Naive thymus-derived CD8-positive, alpha-beta T cell (primary cell): ENCODE measurements around the gene MRPS14. TPM values are rescaled to one million over a fixed set of nuclear protein-coding genes. Genes with fewer than 3 reads are reported as not detected.
A peak's percentile ranks its signal among the peaks of the same experiment; 100 is the strongest.

Experiments used
- ATAC-seq, 2 donors: fragments of 150-1000 bp; cut with Tn5 transposase in 1 of 2; sonication (Bioruptor Pico), chemical (Tn5 transposase) in 1 of 2; 1 replicate in 1 of 2; 2 replicates in 1 of 2; pipeline ENCODE4 v1.10.0; 2021; ENCODE audit warnings: mild to moderate bottlenecking in 2 of 2, moderate library complexity in 2 of 2
- POLR2A ChIA-PET: fragments of 350-600 bp; sonication (Branson Sonifier 250); formaldehyde crosslinking; loops from one replicate; lab custom pipeline; 2021; ENCODE audit warnings: antibody characterized with exemption; lab: Charles Lee
- DNase-seq, 10 donors: peaks; one replicate each; pipeline versions ENCODE4 v3.0.0 to v3.0.0-alpha.2; 2020 to 2022
- H3K27ac Mint-ChIP-seq, 10 donors: one replicate each; pipeline ENCODE4 v1.8.0; 2020 to 2022; ENCODE audit warnings: mild to moderate bottlenecking in 10 of 10, mixed read lengths in 10 of 10, moderate library complexity in 4 of 10, inconsistent platforms in 1 of 10
- H3K27me3 Mint-ChIP-seq, 5 donors: one replicate each; pipeline ENCODE4 v1.8.0; 2021 to 2022; ENCODE audit warnings: mixed read lengths in 5 of 5
- H3K36me3 Mint-ChIP-seq, 3 donors: one replicate each; pipeline ENCODE4 v1.8.0; 2020 to 2022; ENCODE audit warnings: mixed read lengths in 3 of 3, mild to moderate bottlenecking in 2 of 3, inconsistent platforms in 1 of 3
- H3K4me1 Mint-ChIP-seq, 4 donors: one replicate each; pipeline ENCODE4 v1.8.0; 2021 to 2022; ENCODE audit warnings: mixed read lengths in 4 of 4
- H3K4me3 Mint-ChIP-seq, 10 donors: one replicate each; pipeline ENCODE4 v1.8.0; 2020 to 2022; ENCODE audit warnings: mild to moderate bottlenecking in 10 of 10, mixed read lengths in 10 of 10, moderate library complexity in 6 of 10, inconsistent platforms in 1 of 10
- H3K9me3 Mint-ChIP-seq, 9 donors: one replicate each; pipeline ENCODE4 v1.8.0; 2020 to 2022; ENCODE audit warnings: mixed read lengths in 9 of 9, mild to moderate bottlenecking in 3 of 9, inconsistent platforms in 1 of 9, moderate library complexity in 1 of 9
- polyA plus RNA-seq, 3 donors: library from polyadenylated mRNA; unstranded; fragments of 300-500 nt; fragmentation: Illumina TruSeq; gene quantifications; one replicate each; pipeline ENCODE4 v1.2.3, GENCODE V29; 2021
- total RNA-seq, 8 experiments: library from RNA in 2 of 8; stranded (reverse) in 2 of 8; gene quantifications; one replicate each; pipeline ENCODE4 v1.2.3 and lab custom pipeline; 2021 to 2026

The MRPS14 gene
- total and polyA plus RNA-seq, 5 experiments from 2014 or later: 32.5 to 55.4 (median 44.8) TPM

DNA sequence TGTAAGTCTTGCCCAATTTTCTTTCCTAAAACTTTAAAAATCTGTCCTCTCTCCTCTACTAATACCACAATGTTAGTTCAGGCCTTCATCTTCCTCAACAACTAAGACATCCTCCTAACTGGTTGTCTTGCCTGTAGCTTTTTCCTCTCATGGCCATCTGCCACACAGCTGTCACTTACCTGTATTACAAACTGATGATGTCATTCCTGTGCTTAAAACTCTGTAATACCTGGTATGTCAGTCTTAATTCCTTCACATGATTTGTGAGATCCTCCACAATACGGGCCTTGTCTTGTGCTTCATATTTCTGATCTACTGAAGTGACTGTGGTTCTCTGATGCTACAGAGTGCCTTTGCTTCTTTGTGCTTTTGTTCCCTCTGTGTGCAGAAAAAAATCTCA lies 9.8 kb downstream of the MRPS14 start:
- Mint-ChIP-seq H3K27ac (peak overlapping the region in 7 of 10 donors; percentile 1 to 41 (median 16)), H3K9me3 (no peaks in the 10 kb centered on the region), H3K27me3 (no peaks in the 10 kb centered on the region), H3K4me3 (no peak overlapping the region), H3K36me3 (peaks cover 3 to 97% (median 17%) of the 10 kb centered on the region in 3 donors), H3K4me1 (peaks cover 6 to 11% (median 9%) of the 10 kb centered on the region in 4 donors)
- no peak for ATAC-seq
- POLR2A ChIA-PET: interaction anchor here (3.9 kb wide), 1 partner anchor 14 kb away, joined by 22 read pairs; the partner anchor contains the start of gene CACYBP
- DNase-seq: no peak

GRCh38 chr1:175009532-175009931 lies 13.7 kb downstream of the MRPS14 start:
- ATAC-seq: no peak
- no peaks in the 10 kb centered on the region for H3K9me3 Mint-ChIP-seq

DNA sequence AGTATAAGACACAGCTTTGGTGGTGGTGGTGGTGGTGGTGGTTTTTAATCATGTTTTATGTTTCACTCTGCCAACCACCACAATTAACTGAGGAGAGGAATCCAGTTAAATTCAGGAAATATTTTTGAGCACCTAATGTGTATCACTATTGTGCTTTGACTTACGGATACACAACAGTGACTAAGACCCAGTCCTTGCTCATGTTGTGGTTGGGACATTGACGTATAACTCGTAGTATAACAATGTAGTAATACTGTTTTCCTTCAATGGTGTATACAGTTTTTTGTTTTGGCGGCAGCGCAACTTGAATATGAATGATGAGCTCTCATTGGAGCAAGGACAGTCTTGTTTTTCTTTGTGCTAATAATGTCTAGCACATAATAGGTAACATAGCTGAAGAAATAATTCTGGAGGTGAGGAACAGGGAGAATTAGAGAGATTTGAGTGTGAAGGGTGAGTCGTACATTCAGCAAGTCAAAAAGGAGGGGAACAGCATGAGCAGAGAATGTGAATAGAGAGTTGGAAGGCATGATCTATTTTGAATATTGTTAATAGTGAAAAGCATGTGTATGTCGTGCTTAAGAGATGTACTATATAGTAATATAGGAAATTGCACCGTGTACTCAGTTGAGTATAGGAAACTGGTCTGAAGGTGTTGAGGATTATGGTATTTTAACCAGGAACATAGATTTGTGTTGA lies 18.0 kb downstream of the MRPS14 start:
- peak overlapping the region in 1 of 10 donors; percentile 17 for H3K4me3 Mint-ChIP-seq
- peaks cover 27 to 52% (median 49%) of the 10 kb centered on the region in 4 donors for H3K4me1 Mint-ChIP-seq
- no peak for DNase-seq
- ATAC-seq: no peak
- no peaks in the 10 kb centered on the region for H3K27me3 Mint-ChIP-seq
- POLR2A ChIA-PET: no interaction called here
- H3K27ac Mint-ChIP-seq: peak overlapping the region in 8 of 10 donors; percentile 3 to 85 (median 52)
- H3K36me3 Mint-ChIP-seq: peaks cover 0 to 54% (median 3%) of the 10 kb centered on the region in 3 donors
- H3K9me3 Mint-ChIP-seq: no peaks in the 10 kb centered on the region

More at GRCh38 chr1:175009532-175009931, 13.7 kb downstream of the MRPS14 start:
- DNase-seq: no peak
- Mint-ChIP-seq H3K27me3 (no peaks in the 10 kb centered on the region), H3K4me1 (peaks cover 10 to 20% (median 13%) of the 10 kb centered on the region in 4 donors), H3K4me3 (no peak overlapping the region), H3K36me3 (peaks cover 3 to 88% (median 13%) of the 10 kb centered on the region in 3 donors), H3K27ac (no peak overlapping the region)
- POLR2A ChIA-PET: interaction anchor here (0.7 kb wide), 1 partner anchor 30 kb away, joined by 8 read pairs; no protein-coding TSS in a partner anchor

GRCh38 chr1:175003521-175003920 lies 19.7 kb downstream of the MRPS14 start:
- DNase-seq (no peak), ATAC-seq (no peak)
- Mint-ChIP-seq H3K9me3 (no peaks in the 10 kb centered on the region), H3K4me1 (peaks cover 24 to 49% (median 48%) of the 10 kb centered on the region in 4 donors), H3K4me3 (peak overlapping the region in 6 of 10 donors; percentile 1 to 39 (median 14)), H3K27me3 (no peaks in the 10 kb centered on the region), H3K27ac (peak overlapping the region in 9 of 10 donors; percentile 12 to 84 (median 58)), H3K36me3 (peaks cover 0 to 39% (median 3%) of the 10 kb centered on the region in 3 donors)
- POLR2A ChIA-PET: interaction anchor here (1.5 kb wide), 1 partner anchor 20 kb away, joined by 9 read pairs; the partner anchor contains the start of gene MRPS14

DNA sequence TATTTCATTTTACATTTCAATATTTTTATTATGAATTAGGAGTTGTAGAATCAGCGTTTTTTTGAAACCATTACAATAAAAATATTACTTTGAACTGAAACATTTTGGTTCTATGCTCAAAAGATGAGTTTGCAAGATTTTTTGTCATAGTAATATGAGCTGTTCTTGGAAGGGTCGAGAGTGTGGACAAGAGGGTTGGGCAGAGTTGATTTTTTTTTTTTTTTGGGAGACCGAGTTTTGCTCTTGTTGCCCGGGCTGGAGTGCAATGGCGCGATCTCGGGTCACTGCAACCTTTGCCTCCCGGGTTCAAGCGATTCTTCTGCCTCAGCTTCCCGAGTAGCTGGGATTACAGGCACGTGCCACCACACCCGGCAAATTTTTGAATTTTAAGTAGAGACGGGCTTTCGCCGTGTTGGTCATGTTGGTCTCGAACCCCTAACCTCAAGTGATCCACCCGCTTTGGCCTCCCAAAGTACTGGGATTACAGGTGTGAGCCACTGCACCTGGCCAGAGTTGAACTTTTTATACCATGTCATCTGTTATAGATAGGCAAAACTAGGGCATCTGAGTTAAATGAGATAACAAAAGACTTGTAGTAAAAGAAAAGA lies 20.2 kb downstream of the MRPS14 start:
- H3K4me1 Mint-ChIP-seq: peaks cover 21 to 50% (median 48%) of the 10 kb centered on the region in 4 donors
- POLR2A ChIA-PET: interaction anchor here (1.5 kb wide), 1 partner anchor 20 kb away, joined by 9 read pairs; the partner anchor contains the start of gene MRPS14
- H3K27ac Mint-ChIP-seq: peak overlapping the region in 9 of 10 donors; percentile 12 to 84 (median 59)
- no peak for DNase-seq
- H3K9me3 Mint-ChIP-seq: no peaks in the 10 kb centered on the region
- no peaks in the 10 kb centered on the region for H3K27me3 Mint-ChIP-seq
- no peak for ATAC-seq
- H3K36me3 Mint-ChIP-seq: peaks cover 0 to 34% (median 3%) of the 10 kb centered on the region in 3 donors
- H3K4me3 Mint-ChIP-seq: peak overlapping the region in 7 of 10 donors; percentile 8 to 41 (median 16)

GRCh38 chr1:175000697-175001187 lies 22.5 kb downstream of the MRPS14 start:
- Mint-ChIP-seq H3K27ac (peak overlapping the region in 3 of 10 donors; percentile 91), H3K9me3 (no peaks in the 10 kb centered on the region), H3K36me3 (peaks cover 0 to 24% (median 0%) of the 10 kb centered on the region in 3 donors), H3K4me1 (peaks cover 24 to 55% (median 47%) of the 10 kb centered on the region in 4 donors), H3K27me3 (no peaks in the 10 kb centered on the region), H3K4me3 (no peak overlapping the region)
- POLR2A ChIA-PET: interaction anchor here (0.7 to 6.3 kb wide), 12 partner anchors 11 to 1523 kb away, joined by 3 to 204 read pairs (median 20); partner anchors contain the start of genes GAS5, MRPS14, PRDX6 and ZBTB37
- ATAC-seq: no peak
- no peak for DNase-seq

DNA sequence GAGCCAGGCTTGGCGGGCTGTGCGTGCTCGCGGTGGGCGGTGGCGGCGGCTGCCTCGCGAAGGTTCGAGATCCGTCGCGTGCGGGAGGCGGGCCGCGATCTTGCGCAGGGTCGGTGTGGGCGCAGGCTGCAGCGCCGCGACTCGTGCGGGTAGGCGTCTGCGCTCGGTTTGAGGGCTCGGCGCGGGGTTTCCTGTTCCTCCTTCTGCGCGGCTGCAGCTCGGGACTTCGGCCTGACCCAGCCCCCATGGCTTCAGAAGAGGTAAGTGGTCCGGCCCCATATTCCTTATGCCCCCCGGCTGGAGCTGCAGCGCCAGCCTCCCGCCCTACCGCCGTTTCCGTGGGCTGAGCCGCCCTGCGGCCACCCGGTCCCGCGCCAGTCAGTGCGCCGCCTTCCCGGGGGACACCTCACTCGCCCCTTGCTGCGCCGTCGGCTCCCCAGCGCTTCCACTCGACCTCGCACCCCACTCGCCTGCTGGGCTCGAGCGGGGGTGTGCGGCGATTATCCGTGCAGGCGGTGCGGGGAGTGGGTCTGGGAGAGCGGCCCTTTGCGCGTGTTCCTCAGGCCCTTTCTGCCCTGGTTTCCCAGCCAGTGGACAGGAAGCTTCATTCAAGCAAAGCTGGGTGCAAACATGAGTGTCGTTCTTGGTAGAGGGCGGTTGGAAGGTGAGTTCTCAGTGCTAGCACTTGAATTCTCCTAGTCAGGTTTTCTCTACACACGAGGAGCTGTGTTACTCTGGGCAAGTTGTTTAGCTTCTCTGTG lies 23.1 kb downstream of the MRPS14 start, which contains the start of gene CACYBP:
CACYBP (plus strand) TSS at position 12 of the 761 bp plus-strand sequence; CDS start at position 246, 234 bp downstream.
- ATAC-seq (peak; percentile 2 to 74), DNase-seq (peak in 1 of 10 donors; percentile 29)
- Mint-ChIP-seq H3K36me3 (peaks cover 0 to 18% (median 0%) of the 10 kb centered on the region in 3 donors), H3K9me3 (no peaks in the 10 kb centered on the region), H3K27me3 (no peaks in the 10 kb centered on the region), H3K27ac (peak within 1 kb of the TSS in 3 of 10 donors; percentile 91), H3K4me1 (peaks cover 22 to 50% (median 41%) of the 10 kb centered on the region in 4 donors), H3K4me3 (no peak within 1 kb of the TSS)
- POLR2A ChIA-PET: interaction anchor here (0.7 to 6.3 kb wide), 30 partner anchors 11 to 1523 kb away, joined by 3 to 204 read pairs (median 6); partner anchors contain the start of genes CENPL, DARS2, GAS5 and KLHL20

- H3K4me3 Mint-ChIP-seq: no peak overlapping the region
- no peaks in the 10 kb centered on the region for H3K9me3 Mint-ChIP-seq
- no peaks in the 10 kb centered on the region for H3K27me3 Mint-ChIP-seq
- POLR2A ChIA-PET: interaction anchor here (0.6 to 6.3 kb wide), 38 partner anchors 10 to 1522 kb away, joined by 3 to 204 read pairs (median 6); partner anchors contain the start of genes CENPL, DARS2, GAS5 and KLHL20
- peaks cover 21 to 48% (median 38%) of the 10 kb centered on the region in 4 donors for H3K4me1 Mint-ChIP-seq
- DNase-seq (peak; percentile 97 to 99 (median 98)), ATAC-seq (peak; percentile 76 to 79)
- no peak overlapping the region for H3K27ac Mint-ChIP-seq
- H3K36me3 Mint-ChIP-seq: peaks cover 0 to 13% (median 0%) of the 10 kb centered on the region in 3 donors
These were observed 23.8 kb downstream of the MRPS14 start for GRCh38 chr1:174999216-174999935.

DNA sequence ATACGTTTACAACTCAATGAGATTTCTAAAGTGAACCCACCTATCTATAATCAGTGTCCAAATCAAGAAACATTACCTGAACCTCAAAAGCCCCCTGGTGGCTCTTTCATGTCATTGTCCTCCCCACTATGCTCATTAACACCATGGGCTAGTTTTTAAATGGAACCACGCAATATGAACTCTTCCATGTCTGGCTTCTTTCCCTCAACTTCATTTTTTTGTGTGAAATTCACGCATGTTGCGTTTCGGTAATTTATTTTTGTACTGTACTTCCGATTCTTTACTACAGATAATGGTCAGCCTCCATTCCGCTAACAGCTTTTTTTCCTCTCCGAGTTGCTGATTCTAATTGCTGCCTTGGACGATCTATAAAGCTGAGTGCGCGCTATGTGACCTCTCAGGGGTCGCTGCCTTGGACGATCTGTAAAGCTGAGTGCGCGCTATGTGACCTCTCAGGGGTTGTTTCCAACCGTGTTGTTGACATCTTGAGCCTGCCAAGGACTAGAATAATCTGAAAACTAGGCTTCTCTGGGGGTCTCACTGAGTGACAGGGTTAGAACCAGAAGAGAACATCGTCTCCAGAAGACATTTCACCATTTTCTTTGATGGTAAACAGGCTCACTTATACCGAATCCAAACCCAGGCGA lies 24.5 kb downstream of the MRPS14 start:
- H3K36me3 Mint-ChIP-seq: peaks cover 0 to 9% (median 0%) of the 10 kb centered on the region in 3 donors
- no peaks in the 10 kb centered on the region for H3K27me3 Mint-ChIP-seq
- peak; percentile 0 to 3 for ATAC-seq
- DNase-seq: peak in 9 of 10 donors; percentile 30 to 79 (median 51)
- H3K4me1 Mint-ChIP-seq: peaks cover 21 to 42% (median 35%) of the 10 kb centered on the region in 4 donors
- no peaks in the 10 kb centered on the region for H3K9me3 Mint-ChIP-seq
- no peak overlapping the region for H3K4me3 Mint-ChIP-seq
- POLR2A ChIA-PET: interaction anchor here (0.6 to 6.3 kb wide), 33 partner anchors 9 to 1521 kb away, joined by 3 to 204 read pairs (median 6); partner anchors contain the start of genes GAS5, KLHL20, MRPS14 and PRDX6
- no peak overlapping the region for H3K27ac Mint-ChIP-seq

- POLR2A ChIA-PET: interaction anchor here (0.6 to 6.3 kb wide), 2 partner anchors 29 to 49 kb away, joined by 7 to 204 read pairs; no protein-coding TSS in a partner anchor
- H3K4me3 Mint-ChIP-seq: peak overlapping the region in 3 of 10 donors; percentile 3 to 52 (median 18)
- ATAC-seq (no peak), DNase-seq (no peak)
- peaks cover 14 to 27% (median 21%) of the 10 kb centered on the region in 4 donors for H3K4me1 Mint-ChIP-seq
- H3K36me3 Mint-ChIP-seq: peaks cover 0 to 6% (median 0%) of the 10 kb centered on the region in 3 donors
- H3K9me3 Mint-ChIP-seq: no peaks in the 10 kb centered on the region
- H3K27me3 Mint-ChIP-seq: no peaks in the 10 kb centered on the region
- H3K27ac Mint-ChIP-seq: peak overlapping the region in 4 of 10 donors; percentile 55 to 90 (median 69)
These were observed 26.2 kb downstream of the MRPS14 start for GRCh38 chr1:174997041-174997440.
